Activated gamma-delta T cell treated with Interleukin-2 at 50 U/mL for 16 hours (primary cell): ENCODE results near the gene ZFYVE26.
"Not testable (repeated sequence)": the region's sequence is repeated elsewhere in the genome, so short reads cannot be mapped to it uniquely, and the experiment has no call there.

Source experiments
- DNase-seq: peaks from one replicate; pipeline ENCODE4 v3.0.0-alpha.2; 2020

Gene ZFYVE26

DNA sequence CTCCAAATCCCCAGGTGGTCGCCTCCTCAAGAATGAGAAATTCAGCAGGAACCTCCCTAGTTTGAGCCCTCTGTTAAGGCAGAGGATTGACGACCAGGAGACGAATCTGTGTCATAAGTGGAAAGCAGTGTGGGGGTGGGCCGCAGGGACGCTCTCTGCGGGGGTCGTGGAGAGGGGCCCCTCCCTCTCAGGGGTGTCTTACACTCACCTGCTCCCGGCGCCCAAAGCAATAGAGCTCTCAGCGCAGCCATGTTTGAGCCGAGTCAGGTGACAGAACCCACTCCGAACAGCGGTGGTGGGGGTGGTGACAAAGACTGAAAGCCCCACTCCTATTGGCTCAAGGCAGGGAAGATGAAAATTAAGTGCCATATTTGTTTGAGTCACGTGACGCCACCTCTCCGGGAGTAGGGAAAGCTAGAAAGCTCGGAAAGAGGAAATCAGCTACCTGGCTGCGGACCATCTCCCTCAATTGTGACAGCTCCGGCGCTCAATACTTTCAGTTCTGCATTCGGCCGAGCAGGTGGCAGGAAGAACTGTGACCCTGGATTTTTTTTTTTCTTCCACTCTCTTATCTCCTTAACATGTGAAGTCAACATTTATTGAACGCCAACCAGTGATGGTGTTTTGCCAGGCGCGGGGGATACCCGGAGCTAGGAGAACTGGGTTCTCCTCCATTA, at the start of gene ZFYVE26:
Gene ZFYVE26 (minus strand): TSS at position 265 of the 677 bp plus-strand sequence. CDS start 627 bp downstream, outside the sequence.
- DNase-seq: peak; percentile 87

DNA sequence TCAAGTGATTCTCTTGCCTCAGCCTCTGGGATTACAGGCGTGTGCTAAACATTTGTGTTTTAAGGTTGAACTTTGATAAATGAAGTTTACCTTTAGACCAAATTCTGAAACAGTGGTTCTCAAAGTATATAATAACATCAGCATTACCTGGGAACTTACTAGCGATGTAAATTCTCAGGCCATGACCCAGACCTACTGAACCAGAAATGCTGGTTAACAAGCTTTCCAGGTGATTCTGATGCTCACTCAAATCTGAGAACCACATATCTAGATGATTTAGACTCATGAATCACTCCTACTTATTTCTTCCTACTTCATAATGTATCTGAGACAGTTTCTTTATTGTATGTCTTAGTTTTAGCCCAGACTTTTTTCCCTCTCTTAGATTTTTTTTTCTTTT, 46.8 kb upstream of the ZFYVE26 start:
- no peak for DNase-seq

DNA sequence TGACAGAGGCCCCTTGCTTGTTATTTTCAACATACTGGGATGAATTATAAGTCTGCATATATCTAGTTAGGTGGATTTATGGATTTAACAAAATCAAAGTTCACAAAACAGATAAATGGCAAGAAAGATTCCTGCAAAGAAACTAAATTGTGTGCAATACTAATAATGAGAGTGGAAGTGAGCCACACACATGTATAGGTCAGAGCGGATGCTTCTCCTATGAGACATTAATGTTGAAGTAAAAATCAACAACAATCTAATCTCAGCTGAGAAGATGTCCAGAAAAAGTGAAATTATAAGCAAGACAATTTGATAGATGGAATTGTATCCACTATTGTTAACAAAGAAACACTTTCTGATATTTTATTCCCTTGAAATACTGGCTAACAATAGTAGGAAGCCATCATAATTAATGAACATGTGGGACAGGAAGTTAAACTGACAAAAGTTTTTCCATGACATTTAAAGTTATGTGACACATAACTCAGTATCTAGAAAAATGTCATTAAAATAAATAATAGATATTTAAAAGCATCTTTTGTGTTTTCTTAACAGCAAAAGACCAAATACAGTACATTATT, 42.9 kb upstream of the ZFYVE26 start:
- DNase-seq: no peak

DNA sequence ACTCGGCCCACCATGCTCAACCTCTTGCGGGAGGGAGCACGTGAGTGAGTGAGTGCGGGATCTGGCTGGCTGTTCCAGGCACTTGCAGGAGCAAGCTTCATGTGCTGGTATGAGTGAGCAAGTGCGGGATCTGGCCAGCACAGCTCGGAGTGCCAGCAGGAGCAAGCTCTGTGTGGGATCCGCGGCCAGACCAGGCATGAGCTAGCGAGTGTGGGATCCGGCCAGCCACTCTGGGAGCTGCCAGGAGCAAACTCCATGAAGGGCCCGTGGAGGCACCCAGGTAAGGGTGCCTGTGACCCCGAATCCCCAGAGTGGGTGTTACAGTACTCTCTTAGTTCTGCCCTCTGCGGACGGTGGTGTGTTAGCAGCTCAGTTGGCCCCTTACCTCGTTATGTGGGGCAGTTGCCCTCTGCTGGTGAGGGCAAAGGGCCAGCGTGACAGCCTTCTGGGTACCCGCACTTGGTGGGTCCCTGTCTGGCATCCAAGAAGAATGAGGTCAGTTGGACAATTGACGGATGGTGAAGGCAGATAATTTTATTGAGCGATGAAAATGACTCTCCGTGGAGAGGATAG, 41.5 kb upstream of the ZFYVE26 start:
- DNase-seq: no peak

DNA sequence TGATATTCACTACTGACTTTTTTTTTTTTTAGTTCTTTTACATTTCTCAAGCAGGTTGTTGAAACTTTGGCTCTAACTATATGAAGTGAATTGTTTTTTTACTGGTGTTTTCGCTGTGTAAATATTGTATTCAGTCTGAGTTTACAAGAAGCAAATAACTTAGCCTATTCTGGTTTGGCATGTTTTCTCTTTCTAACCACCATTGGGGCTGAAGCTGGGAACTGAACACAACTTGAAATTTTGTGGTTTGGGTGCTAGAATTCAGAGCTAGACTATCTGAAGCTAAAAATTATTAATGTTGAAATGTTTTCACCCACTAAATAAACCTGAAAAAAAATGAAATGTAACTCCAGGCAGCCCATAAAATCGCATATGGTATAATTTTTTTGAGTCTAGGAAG, 40.4 kb upstream of the ZFYVE26 start:
- DNase-seq: no peak

DNA sequence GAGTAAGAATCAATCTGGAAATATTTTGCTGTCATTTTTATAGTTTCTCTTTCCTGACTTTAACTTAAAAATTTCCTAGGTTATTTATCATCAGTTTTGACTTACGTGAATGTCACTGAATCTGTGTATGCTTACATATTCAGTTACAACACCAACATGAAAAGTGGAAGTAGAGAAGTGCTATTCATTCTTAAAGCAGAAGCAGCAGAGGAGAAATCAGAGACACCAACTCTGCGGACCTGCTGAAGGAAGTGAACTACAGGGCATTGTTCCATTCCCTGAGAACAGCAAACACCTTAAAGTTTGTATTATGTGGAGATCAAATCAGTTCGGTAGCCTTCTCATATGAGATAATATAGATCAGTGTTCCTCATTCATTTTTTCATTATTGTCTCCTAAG, 37.3 kb upstream of the ZFYVE26 start:
- no peak for DNase-seq

DNA sequence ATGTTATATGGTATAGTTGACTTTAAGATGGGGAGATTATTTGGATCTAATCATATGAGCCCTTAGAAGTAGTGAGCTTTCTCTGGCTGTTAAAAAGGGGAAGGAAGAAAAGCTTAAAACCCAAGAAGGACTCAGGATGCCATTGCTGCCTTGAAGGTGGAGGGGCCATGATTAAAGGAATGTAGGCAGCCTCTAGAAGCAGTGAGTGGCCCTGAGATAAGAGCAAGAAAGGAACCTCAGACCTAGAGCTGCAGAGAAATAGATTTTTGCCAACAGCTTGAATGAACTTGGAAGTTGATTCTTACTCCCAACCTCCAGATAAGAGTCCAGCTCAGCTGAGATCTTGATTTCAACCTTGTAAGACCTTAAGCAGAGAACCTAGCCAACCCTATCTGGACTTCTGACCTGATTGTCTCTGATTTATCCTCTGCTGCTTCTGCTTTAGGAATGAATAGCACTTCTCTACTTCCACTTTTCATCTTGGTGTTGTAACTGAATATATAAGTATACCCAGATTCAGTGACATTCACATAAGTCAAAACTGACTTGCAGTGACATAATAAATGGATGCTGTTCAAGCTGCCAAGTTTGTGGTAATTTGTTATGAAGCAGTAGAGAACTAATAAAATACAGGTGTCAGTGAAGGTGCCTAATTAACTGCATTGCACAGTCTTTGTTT, 36.7 kb upstream of the ZFYVE26 start:
- DNase-seq: no peak

DNA sequence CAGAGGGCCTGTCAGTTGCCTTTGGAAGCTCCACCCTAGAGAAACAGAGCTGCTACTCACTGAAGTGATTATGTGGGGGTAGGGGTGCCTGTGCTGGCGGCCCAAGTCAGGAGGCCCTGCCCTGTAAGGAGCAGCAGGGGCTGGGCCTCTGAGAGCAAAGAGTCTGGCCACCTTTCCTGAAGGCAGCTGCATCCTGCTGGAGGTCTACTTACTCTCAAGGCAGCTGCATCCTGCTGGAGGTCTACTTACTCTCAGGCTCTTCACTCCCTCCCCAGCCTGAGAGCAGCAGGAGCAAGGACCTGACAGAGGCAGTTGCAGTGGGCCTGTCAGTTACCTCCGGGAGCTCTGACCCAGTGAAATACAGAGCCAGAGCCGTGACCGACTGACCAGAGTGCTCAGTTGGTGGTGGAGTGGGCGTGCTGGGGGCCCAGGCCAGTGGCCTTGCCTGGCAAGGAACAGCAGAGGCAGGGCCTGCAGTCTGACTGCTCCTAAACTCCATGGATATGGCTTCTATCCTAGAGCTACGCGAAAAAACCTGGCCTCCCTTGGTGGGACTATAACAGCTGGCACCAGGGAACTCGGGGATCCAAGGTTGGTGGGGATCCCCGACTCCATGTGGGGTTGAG, 35.5 kb upstream of the ZFYVE26 start:
- DNase-seq: no peak

DNA sequence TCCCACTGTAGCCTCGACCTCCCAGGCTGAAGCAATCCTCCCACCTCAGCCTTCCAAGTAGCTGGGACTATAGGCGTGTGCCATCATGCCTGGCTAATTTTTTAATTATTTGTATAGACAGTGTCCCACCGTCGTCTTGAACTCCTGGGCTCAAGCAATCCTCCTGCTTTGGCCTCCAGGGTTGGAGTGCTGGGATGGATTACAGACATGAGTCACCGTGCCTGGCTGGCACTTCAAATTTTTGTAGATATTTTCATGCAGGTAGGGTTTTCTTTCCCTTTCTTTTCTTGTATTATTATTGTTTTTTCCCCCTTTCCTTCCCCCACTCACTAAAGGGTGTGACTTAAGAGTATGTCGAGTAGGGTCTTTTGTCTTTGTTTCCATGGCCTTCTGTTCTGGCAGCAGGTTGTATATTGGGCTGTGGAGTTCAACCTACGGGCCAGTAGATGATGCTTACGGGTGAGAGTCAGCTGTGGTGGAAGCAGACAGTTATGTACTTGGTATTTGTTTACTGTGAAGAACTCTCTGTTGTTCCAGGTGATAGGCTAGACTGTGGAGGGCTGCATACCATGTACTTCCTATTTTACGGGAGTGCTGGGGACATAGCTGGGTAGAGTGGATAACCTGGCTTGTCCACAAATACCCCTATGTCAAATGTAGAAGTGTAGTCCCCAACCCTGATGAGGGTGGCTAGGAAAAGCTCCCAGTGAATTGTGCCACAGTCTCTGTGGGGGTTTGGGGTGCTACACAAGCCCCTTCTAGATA, 33.9 kb upstream of the ZFYVE26 start:
- DNase-seq: no peak

DNA sequence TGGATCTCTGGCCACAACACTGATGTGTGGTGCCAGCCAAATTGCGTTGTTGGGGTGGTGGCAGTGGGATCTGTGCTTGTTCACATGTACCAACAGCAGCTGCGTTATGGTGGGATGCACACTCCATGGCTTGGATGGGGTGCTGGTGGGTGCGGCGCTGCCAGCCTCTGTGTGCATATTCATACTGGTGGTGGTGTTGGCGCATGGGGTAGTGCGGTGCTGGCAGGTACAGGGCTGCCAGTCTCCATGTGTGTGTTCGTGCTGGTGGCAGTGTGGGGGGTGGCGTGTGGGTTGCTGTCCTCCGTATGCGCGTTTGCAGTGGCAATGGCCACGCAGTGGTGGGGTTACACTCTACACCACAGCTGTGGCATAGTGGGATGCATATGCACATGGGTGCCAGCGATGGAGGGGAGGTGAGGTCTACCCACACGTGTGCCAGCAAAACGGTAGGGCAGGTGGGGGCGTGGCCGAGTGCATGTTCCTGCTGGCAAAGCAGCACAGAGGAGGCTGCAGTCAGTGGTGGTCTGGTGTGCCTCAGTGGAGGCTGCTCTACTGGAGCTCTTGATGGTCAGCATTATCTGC, 29.7 kb upstream of the ZFYVE26 start:
- no peak for DNase-seq

DNA sequence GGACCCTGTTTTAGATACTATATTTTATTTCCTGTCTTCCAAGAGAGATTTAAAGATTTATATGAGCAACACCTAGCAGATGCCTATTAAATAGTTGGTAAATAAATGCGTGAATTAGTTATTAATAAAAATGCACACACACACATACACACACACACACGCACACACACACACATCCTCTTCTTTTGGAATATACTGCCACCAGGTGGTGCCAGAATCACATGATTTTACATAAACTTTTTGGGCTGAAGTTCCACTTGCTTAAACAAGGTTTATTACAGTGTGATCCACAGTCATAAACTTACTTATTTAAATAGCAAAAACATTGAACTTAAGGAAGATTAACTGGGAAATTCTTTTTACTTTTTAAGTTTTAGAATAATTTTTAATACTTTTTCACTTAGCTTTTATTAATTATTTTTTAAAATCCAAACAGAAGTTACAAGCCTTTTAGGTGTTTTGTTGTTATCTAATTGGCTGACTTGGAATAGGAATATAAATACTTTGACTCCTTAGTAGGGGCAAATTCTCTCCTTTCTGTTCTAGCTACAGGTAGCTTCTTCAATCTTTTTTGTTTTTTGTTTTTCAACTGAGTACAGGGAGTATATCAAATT, 20.7 kb upstream of the ZFYVE26 start:
- peak; percentile 53 for DNase-seq

DNA sequence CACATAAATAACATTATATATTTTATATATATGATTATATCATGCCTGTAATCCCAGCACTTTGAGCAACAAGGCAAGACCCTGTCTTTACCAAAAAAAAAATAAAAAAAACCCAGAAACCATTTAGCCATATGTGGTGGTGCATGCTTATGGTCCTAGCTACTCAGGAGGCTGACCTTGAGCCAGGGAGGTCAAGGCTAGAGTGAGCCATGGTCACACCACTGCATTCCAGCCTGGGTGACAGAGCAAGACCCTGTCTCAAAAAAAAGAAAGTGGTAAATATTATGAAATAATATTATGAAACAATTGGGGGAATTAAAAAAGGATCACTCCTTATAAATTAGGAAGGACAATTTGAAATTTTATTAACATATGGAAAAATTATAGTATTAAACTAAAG, 19.2 kb upstream of the ZFYVE26 start:
- no peak for DNase-seq

DNA sequence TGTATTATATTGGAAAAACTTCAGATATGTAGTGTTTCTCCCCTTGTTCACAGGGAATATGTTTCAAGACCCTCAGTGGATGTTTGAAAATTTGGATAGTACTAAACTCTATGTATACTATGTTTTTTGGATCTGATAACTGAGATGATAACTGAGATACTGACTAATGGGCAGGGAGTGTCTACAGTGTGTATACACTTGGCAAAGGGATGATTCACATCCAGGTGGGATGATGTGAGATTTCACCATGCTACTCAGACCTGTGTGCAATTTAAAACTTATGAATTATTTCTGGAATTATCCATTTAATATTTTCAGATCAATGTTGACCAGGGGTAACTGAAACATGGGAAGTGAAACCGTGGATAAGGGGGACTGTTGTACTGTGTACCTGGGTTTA, 17.0 kb upstream of the ZFYVE26 start:
- DNase-seq: no peak

DNA sequence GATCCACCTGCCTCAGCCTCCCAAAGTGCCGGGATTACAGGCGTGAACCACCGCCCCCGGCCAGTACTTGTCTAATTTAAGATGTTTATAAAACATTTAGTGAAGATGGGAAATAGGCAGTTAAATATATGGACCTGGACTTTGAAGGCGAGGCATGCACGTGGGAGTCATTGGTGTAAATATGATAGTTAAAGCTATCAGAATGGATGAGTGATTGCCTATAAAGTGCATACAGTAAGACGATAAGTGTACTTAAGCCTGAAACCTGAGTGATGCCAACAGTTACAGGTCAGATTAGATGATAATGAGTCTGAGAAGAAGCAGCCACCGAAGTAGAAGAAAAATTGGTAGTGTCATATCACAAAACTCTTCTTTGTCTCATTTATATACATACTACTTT, 14.7 kb upstream of the ZFYVE26 start:
- no peak for DNase-seq

DNA sequence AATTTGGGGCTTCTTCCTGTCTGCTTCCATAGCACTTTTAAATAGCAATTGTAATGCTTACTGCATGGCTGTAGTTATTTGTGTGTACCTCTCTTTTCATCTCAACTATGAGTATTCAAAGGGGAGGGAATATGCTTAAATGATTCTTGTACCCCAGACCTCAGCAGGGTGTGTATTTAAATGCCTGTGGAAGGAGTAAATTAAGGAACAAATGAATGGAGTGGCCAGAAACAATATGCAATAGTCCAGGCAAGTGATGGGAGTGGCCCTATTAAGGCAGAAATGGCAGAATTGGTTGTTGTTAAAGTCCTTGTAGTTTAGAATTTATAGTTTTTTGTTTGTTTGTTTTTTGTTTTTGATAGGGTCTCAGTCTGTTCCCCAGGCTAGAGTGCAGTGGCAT, 4.7 kb upstream of the ZFYVE26 start:
- DNase-seq: no peak

DNA sequence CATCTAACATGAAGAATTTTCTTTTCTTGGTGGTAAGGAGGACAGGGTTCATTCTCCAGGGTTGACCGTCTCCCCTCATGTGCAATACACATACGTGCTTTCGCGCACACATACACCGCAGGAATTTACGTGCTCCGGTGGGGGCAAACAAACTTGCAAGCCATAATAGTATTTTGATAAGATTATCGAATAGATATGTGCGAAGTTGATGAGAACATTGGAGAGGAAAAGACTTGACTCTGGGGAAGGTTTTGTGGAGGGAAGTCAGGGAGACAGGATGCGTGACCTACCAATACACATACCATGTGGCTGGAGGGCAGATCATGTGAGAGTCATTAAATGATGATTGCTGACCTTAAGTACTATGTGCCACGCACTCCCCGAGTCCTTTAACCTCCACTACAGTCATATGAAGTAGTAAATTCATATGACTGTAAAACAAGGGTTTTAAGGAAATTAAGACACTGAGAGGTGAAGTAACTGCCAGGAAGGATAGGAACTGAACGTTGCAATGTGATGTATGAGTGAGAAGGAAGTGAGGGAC, 4.1 kb upstream of the ZFYVE26 start:
- DNase-seq: no peak

DNA sequence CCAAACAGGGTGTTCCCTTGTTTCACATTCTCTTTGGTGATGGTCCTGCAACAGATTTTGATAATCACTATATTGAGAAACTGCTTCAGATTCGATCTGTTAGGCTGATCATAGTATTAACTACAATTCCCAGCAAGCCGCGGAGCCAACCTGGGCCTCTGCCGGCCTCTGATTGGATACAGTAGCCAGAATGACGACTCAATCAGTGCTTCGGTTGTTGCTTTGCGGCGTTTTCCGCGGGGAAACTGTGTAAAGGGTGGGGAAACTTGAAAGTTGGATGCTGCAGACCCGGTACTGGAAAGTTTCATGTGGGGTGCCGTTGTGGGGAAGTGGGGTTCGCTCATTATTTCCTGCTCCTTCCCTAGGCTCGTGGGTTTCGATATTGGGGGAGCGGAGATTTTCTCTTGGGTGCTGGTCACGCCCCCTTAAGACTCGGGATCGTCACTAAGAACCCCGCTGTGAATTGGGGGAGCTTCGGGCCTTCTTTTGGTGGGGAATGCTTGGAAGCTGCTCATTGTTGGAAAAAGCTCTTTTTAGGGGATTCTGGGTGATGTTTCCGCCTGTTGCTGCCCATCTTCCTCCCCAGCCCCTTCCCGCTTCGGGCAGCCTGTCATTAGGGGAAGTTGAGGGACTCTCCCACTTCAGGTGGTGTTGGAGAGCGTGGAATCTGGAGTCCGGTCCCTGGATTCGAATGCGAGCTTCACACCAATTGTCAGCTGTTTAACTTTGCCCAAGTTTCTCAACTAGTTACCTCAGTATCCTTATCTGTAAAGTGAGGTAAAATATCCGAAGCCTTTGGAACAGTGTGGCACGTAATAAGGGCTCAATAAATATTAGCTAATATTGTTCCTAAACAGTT, 3.4 kb upstream of the ZFYVE26 start, which contains the start of gene RAD51B:
Gene RAD51B (plus strand): TSS at position 217 of the 859 bp plus-strand sequence.
- peak; percentile 82 for DNase-seq

DNA sequence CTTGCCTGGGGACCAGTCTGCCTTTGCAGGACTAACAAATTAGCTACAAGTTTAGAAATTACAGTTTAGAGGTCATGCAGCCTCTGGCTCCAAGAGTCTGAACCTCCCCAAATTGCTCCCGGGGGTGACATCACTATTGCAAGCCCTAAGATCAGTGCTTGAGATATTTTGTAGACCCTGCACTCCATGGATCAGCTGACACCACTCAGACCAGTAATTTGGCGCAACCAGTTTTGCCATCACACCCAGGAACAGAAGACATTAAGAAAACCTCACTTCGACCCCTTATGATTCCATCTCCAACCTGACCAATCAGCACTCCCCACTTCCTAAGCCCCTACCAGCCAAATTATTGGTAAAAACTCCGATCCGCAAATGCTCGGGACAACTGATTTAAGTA, 2.1 kb upstream of the ZFYVE26 start:
- not testable (repeated sequence) for DNase-seq

DNA sequence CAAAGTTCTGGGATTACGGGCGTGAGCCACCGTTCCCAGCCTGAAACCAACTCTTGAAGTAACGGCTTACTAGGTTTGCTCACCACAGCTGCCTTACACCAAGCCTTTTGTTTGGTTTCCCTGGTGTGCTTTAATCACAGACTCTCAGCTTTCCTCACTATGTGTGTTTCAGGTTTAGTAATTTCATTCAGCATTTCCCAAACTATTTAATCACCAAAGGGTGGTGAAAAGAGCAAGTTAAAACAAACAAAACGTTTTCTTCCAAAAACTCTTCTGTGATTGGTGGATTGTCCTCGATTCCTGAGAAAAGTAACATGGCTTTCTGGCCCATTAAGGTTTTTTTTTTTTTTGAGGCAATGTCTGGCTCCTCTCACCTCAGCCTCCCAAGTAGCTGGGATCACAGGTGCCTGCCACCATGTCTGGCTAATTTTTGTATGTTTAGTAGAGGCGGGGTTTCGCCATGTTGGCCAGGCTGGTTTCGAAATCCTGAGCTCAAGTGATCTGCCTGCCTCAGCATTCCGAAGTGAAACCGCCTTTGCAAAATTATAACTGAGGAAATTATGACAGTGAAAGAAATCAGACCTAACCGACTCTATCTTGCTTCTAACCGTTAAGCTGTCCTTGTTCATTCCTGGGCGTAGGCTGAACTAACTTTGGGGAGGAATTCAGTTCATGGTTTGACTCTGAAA, 1.5 kb upstream of the ZFYVE26 start:
- DNase-seq: no peak
